ENCODE results near the gene SUMO2. TPM values are rescaled to one million over a fixed set of nuclear protein-coding genes. Genes with fewer than 3 reads are reported as not detected.

The SUMO2 gene
- total and polyA plus RNA-seq, 2 of the 13 experiments (the other 11 are each of a cell fraction or from before 2014, with no cell fraction given) = 337 to 553 TPM

DNA sequence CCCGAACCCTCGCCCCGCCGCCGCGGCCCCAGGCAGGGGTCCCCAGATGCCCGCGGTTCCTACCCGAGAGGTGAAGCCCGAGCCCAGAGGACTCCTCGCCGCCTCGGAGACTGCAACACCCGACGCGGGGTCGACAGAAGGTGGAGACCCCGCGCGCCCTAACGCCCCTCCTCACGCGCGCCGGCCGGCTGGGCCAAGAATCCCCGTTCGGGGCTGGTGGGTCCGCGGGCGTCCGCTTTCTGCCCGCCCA, 515 bp downstream of the SUMO2 start (continued):
- no peak for TF ChIP-seq ZHX1 (CRISPR knock-in tag; IDR thresholded peaks at IDR 0.05; ENCODE audit: low read depth)
- TF ChIP-seq, protein P1, sequence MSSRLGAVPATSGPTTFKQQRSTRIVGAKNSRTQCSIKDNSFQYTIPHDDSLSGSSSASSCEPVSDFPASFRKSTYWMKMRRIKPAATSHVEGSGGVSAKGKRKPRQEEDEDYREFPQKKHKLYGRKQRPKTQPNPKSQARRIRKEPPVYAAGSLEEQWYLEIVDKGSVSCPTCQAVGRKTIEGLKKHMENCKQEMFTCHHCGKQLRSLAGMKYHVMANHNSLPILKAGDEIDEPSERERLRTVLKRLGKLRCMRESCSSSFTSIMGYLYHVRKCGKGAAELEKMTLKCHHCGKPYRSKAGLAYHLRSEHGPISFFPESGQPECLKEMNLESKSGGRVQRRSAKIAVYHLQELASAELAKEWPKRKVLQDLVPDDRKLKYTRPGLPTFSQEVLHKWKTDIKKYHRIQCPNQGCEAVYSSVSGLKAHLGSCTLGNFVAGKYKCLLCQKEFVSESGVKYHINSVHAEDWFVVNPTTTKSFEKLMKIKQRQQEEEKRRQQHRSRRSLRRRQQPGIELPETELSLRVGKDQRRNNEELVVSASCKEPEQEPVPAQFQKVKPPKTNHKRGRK (CRISPR knock-in tag; IDR thresholded peaks at IDR 0.05) = no peak
- TF ChIP-seq, protein P2, sequence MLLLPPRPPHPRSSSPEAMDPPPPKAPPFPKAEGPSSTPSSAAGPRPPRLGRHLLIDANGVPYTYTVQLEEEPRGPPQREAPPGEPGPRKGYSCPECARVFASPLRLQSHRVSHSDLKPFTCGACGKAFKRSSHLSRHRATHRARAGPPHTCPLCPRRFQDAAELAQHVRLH (CRISPR knock-in tag; IDR thresholded peaks at IDR 0.05; ENCODE audit: borderline replicate concordance, low read depth) = 0 out of 2 replicates have a peak, but pooled peaks have one; percentile 4
- peak; percentile 75 for TF ChIP-seq RBM39 (IDR thresholded peaks at IDR 0.05; ENCODE audit: low read depth, low read length, poor library complexity, severe bottlenecking)
- TF ChIP-seq ZNF607 (CRISPR knock-in tag; IDR thresholded peaks at IDR 0.05; ENCODE audit: borderline replicate concordance) = peak; percentile 24; the same call in 1 of the 2 replicates
- no peak for TF ChIP-seq ZNF260 (CRISPR knock-in tag; IDR thresholded peaks at IDR 0.05; ENCODE audit: borderline replicate concordance, low read depth)
- 0 out of 2 replicates have a peak, but pooled peaks have one; percentile 9 for TF ChIP-seq GZF1 (CRISPR knock-in tag; IDR thresholded peaks at IDR 0.05)
- TF ChIP-seq ZNF83 (CRISPR knock-in tag; IDR thresholded peaks at IDR 0.05; ENCODE audit: borderline replicate concordance) = no peak
- TF ChIP-seq ZNF33B (CRISPR knock-in tag; IDR thresholded peaks at IDR 0.05) = 0 out of 2 replicates have a peak, but pooled peaks have one; percentile 39
- TF ChIP-seq, protein P3, sequence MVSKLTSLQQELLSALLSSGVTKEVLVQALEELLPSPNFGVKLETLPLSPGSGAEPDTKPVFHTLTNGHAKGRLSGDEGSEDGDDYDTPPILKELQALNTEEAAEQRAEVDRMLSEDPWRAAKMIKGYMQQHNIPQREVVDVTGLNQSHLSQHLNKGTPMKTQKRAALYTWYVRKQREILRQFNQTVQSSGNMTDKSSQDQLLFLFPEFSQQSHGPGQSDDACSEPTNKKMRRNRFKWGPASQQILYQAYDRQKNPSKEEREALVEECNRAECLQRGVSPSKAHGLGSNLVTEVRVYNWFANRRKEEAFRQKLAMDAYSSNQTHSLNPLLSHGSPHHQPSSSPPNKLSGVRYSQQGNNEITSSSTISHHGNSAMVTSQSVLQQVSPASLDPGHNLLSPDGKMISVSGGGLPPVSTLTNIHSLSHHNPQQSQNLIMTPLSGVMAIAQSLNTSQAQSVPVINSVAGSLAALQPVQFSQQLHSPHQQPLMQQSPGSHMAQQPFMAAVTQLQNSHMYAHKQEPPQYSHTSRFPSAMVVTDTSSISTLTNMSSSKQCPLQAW (CRISPR knock-in tag; IDR thresholded peaks at IDR 0.05) = 0 out of 2 replicates have a peak, but pooled peaks have one; percentile 7
- peak; percentile 38 for TF ChIP-seq REL (CRISPR knock-in tag; conservative IDR thresholded peaks at IDR 0.05)
- TF ChIP-seq ZNF224 (CRISPR knock-in tag; IDR thresholded peaks at IDR 0.05) = no peak
- peak; percentile 36; the same call in 1 of the 2 replicates for TF ChIP-seq MTA1 (CRISPR knock-in tag; IDR thresholded peaks at IDR 0.05; ENCODE audit: borderline replicate concordance)
- TF ChIP-seq, protein P4, sequence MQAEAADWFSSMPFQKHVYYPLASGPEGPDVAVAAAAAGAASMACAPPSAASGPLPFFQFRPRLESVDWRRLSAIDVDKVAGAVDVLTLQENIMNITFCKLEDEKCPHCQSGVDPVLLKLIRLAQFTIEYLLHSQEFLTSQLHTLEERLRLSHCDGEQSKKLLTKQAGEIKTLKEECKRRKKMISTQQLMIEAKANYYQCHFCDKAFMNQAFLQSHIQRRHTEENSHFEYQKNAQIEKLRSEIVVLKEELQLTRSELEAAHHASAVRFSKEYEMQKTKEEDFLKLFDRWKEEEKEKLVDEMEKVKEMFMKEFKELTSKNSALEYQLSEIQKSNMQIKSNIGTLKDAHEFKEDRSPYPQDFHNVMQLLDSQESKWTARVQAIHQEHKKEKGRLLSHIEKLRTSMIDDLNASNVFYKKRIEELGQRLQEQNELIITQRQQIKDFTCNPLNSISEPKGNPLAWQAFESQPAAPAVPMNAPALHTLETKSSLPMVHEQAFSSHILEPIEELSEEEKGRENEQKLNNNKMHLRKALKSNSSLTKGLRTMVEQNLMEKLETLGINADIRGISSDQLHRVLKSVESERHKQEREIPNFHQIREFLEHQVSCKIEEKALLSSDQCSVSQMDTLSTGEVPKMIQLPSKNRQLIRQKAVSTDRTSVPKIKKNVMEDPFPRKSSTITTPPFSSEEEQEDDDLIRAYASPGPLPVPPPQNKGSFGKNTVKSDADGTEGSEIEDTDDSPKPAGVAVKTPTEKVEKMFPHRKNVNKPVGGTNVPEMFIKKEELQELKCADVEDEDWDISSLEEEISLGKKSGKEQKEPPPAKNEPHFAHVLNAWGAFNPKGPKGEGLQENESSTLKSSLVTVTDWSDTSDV (CRISPR knock-in tag; IDR thresholded peaks at IDR 0.05) = no peak
- TF ChIP-seq ZBTB26 (CRISPR knock-in tag; IDR thresholded peaks at IDR 0.05; ENCODE audit: borderline replicate concordance) = no peak

All from HepG2 (cell line).